ENCODE measurements around the gene PPP2R5C.

DNA sequence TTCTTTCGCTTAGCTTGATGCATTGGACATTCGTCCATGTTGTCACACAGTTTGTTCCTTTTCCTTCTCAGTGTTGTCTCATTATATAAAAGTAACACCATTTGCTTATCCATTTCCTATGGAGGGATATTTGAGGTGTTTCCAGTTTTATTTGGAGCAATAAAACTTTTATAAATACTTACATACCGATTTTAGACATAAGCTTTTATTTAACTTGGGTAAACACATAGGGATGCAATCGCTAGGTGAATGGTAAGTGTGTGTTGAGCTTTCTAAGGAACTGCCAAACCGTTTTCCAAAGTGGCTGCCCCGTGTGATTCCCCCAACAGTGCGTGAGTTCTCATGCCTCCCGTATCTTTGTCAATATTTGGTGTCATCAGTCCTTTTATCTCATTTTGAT is 107.7 kb downstream of the PPP2R5C start:
- no peak for TF ChIP-seq POLR2A (IDR thresholded peaks at IDR 0.05)
- TF ChIP-seq, protein P1, sequence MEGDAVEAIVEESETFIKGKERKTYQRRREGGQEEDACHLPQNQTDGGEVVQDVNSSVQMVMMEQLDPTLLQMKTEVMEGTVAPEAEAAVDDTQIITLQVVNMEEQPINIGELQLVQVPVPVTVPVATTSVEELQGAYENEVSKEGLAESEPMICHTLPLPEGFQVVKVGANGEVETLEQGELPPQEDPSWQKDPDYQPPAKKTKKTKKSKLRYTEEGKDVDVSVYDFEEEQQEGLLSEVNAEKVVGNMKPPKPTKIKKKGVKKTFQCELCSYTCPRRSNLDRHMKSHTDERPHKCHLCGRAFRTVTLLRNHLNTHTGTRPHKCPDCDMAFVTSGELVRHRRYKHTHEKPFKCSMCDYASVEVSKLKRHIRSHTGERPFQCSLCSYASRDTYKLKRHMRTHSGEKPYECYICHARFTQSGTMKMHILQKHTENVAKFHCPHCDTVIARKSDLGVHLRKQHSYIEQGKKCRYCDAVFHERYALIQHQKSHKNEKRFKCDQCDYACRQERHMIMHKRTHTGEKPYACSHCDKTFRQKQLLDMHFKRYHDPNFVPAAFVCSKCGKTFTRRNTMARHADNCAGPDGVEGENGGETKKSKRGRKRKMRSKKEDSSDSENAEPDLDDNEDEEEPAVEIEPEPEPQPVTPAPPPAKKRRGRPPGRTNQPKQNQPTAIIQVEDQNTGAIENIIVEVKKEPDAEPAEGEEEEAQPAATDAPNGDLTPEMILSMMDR (IDR thresholded peaks at IDR 0.05): no peak

Data from testis (tissue), 2 donors.